ENCODE results near the gene EPC1. TPM values are rescaled to one million over a fixed set of nuclear protein-coding genes. Genes with fewer than 3 reads are reported as not detected.

The EPC1 gene
- total RNA-seq, 2 experiments from 2014 or later, result 40.9 to 48.8 TPM

DNA sequence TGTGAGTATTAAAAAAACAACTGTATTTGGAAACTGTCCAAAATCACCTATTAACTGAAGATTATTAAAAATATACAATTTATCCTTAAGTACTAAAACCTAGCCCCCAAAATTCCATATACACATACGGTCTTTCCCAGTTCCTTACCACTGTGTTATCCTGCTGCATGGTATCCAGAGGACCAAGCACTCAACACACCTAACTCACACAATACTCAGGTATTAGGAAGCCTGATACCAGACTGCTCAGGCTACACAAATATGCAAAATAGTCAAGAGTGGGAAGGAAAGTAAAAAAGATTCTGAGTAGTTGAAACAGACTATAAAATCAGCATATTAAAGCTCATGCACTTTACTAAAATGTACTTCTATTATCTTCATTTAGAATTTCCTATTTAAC is 67.2 kb downstream of the EPC1 start:
- Histone ChIP-seq H3K9me2 (ENCODE audit: insufficient read depth, low read length) (no peaks in the 10 kb centered on the region), H4K20me1 (ENCODE audit: insufficient read depth, low read length) (no peaks in the 10 kb centered on the region), H3K9me3 (ENCODE audit: low read length) (no peaks in the 10 kb centered on the region), H3K4me2 (ENCODE audit: low read length) (no peak overlapping the region), H3K4me1 (ENCODE audit: insufficient read depth, low read length, poor library complexity, severe bottlenecking) (no peaks in the 10 kb centered on the region), H2AFZ (ENCODE audit: low read length) (no peak overlapping the region), H3K79me2 (ENCODE audit: insufficient read depth, low read depth, low read length) (peaks cover 9% of the 10 kb centered on the region; the same call in 1 of the 2 replicates), H3K27ac (ENCODE audit: low read depth, low read length, poor library complexity, severe bottlenecking) (no peak overlapping the region), H3K36me3 (ENCODE audit: insufficient read depth, low read length) (peaks cover 94% of the 10 kb centered on the region), H3K4me3 (ENCODE audit: low read depth, low read length, poor library complexity, severe bottlenecking) (no peak overlapping the region)
- intact Hi-C loops (cut with micrococcal nuclease; ENCODE audit: unreplicated experiment), result no loop called here
- ChIA-PET POLR2A (interaction anchor here (0.6 to 1.3 kb wide), 6 partner anchors 12 to 585 kb away, joined by 3 to 5 read pairs (median 4); no protein-coding TSS in a partner anchor), CTCF (ENCODE audit: unreplicated experiment) (no interaction called here)
- TF ChIP-seq EZH2phosphoT487 (IDR thresholded peaks at IDR 0.05; ENCODE audit: borderline replicate concordance, low read depth, low read length), result no peak
- TF ChIP-seq, protein P1, sequence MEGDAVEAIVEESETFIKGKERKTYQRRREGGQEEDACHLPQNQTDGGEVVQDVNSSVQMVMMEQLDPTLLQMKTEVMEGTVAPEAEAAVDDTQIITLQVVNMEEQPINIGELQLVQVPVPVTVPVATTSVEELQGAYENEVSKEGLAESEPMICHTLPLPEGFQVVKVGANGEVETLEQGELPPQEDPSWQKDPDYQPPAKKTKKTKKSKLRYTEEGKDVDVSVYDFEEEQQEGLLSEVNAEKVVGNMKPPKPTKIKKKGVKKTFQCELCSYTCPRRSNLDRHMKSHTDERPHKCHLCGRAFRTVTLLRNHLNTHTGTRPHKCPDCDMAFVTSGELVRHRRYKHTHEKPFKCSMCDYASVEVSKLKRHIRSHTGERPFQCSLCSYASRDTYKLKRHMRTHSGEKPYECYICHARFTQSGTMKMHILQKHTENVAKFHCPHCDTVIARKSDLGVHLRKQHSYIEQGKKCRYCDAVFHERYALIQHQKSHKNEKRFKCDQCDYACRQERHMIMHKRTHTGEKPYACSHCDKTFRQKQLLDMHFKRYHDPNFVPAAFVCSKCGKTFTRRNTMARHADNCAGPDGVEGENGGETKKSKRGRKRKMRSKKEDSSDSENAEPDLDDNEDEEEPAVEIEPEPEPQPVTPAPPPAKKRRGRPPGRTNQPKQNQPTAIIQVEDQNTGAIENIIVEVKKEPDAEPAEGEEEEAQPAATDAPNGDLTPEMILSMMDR (conservative IDR thresholded peaks at IDR 0.05; ENCODE audit: low read length), result no peak
- no peak for DNase-seq (ENCODE audit: low spot score)
- BruUV-seq (replicated peaks), result no TSS peak

DNA sequence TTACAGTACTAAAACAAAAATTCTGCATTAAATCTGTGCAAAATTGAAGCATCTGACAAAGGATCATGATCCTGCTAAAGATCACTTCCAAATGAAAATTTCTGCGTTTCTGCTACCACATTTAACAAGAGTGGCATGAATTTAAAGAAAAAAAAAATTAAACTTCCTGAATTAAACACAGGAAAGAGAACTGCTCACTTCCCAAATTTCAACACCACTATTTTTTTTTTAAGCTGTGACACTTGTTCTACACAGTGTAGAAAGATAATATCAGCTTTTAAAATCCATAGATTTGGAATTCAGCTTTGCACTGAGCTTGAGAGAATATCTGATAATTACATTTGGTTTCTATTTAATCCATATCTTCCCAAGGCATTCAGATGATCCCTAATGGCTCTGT is 73.6 kb downstream of the EPC1 start:
- H3K36me3 ChIP-seq (ENCODE audit: insufficient read depth, low read length), result peaks cover 94% of the 10 kb centered on the region
- ChIA-PET POLR2A (interaction anchor here (0.6 to 2.0 kb wide), 3 partner anchors 21 to 133 kb away, joined by 3 to 7 read pairs (median 4); no protein-coding TSS in a partner anchor), CTCF (ENCODE audit: unreplicated experiment) (no interaction called here)

DNA sequence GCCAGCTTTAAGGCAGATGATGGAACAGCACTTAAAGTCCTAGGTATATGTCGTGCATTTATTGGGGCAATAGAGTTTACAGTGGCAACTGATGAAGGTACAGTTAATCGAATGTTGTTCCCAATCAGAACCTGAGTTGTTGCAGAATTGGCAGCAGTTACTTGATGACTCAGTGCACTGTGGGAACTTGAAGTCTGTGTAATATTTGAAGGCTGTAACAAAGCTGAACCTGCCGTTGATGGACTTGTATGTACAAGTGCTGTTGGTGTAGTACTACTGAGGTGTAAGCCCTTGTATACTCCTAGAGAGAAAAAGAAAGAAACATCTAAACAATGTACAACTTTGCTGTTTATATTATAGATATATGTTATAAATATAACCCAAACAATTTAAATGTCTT is 75.3 kb downstream of the EPC1 start:
- H2AFZ ChIP-seq (ENCODE audit: low read length), result no peak overlapping the region
- POLR2A ChIA-PET, result interaction anchor here (0.5 kb wide), 1 partner anchor 659 kb away, joined by 3 read pairs; no protein-coding TSS in a partner anchor
- CTCF ChIA-PET (ENCODE audit: unreplicated experiment), result no interaction called here
- H3K27ac ChIP-seq (ENCODE audit: low read depth, low read length, poor library complexity, severe bottlenecking), result no peak overlapping the region
- H3K79me2 ChIP-seq (ENCODE audit: insufficient read depth, low read depth, low read length), result peaks cover 10% of the 10 kb centered on the region; the same call in 1 of the 2 replicates
- peaks cover 15% of the 10 kb centered on the region for H3K4me1 ChIP-seq (ENCODE audit: insufficient read depth, low read length, poor library complexity, severe bottlenecking)
- TF ChIP-seq, protein P1 (conservative IDR thresholded peaks at IDR 0.05; ENCODE audit: low read length), result no peak
- no peak for TF ChIP-seq EZH2phosphoT487 (IDR thresholded peaks at IDR 0.05; ENCODE audit: borderline replicate concordance, low read depth, low read length)
- no peaks in the 10 kb centered on the region for H4K20me1 ChIP-seq (ENCODE audit: insufficient read depth, low read length)
- intact Hi-C loops (cut with micrococcal nuclease; ENCODE audit: unreplicated experiment), result no loop called here
- H3K4me2 ChIP-seq (ENCODE audit: low read length), result no peak overlapping the region
- no peak for DNase-seq (ENCODE audit: low spot score)
- H3K4me3 ChIP-seq (ENCODE audit: low read depth, low read length, poor library complexity, severe bottlenecking), result no peak overlapping the region
- H3K9me2 ChIP-seq (ENCODE audit: insufficient read depth, low read length), result no peaks in the 10 kb centered on the region
- BruUV-seq (replicated peaks), result no TSS peak
- peaks cover 96% of the 10 kb centered on the region for H3K36me3 ChIP-seq (ENCODE audit: insufficient read depth, low read length)
- no peaks in the 10 kb centered on the region for H3K9me3 ChIP-seq (ENCODE audit: low read length)

More for the DNA sequence above, 73.6 kb downstream of the EPC1 start:
- Histone ChIP-seq H3K79me2 (ENCODE audit: insufficient read depth, low read depth, low read length) (peaks cover 10% of the 10 kb centered on the region; the same call in 1 of the 2 replicates), H2AFZ (ENCODE audit: low read length) (no peak overlapping the region), H3K9me3 (ENCODE audit: low read length) (no peaks in the 10 kb centered on the region), H3K4me2 (ENCODE audit: low read length) (no peak overlapping the region), H4K20me1 (ENCODE audit: insufficient read depth, low read length) (no peaks in the 10 kb centered on the region), H3K4me3 (ENCODE audit: low read depth, low read length, poor library complexity, severe bottlenecking) (no peak overlapping the region), H3K9me2 (ENCODE audit: insufficient read depth, low read length) (no peaks in the 10 kb centered on the region), H3K27ac (ENCODE audit: low read depth, low read length, poor library complexity, severe bottlenecking) (no peak overlapping the region), H3K4me1 (ENCODE audit: insufficient read depth, low read length, poor library complexity, severe bottlenecking) (peaks cover 15% of the 10 kb centered on the region)
- DNase-seq (ENCODE audit: low spot score), result no peak
- intact Hi-C loops (cut with micrococcal nuclease; ENCODE audit: unreplicated experiment), result no loop called here
- no TSS peak for BruUV-seq (replicated peaks)
- TF ChIP-seq, protein P1 (conservative IDR thresholded peaks at IDR 0.05; ENCODE audit: low read length), result no peak
- TF ChIP-seq EZH2phosphoT487 (IDR thresholded peaks at IDR 0.05; ENCODE audit: borderline replicate concordance, low read depth, low read length), result no peak

All from OCI-LY7 (cell line).